NCI-H187 (cell line): Measurements from ENCODE around the gene ZMPSTE24.
A peak's percentile ranks its signal among the peaks of the same experiment; 100 is the strongest.
"Not testable (repeated sequence)": the region's sequence is repeated elsewhere in the genome, so short reads cannot be mapped to it uniquely, and the experiment has no call there.

Source experiments
- DNase-seq, 2 experiments: peaks; one replicate each; lab custom pipeline; 2025; lab: John Stamatoyannopoulos, UW

The ZMPSTE24 gene

GRCh38 chr1:40318970-40319621 is 61.1 kb downstream of the ZMPSTE24 start:
- no peak for DNase-seq

DNA sequence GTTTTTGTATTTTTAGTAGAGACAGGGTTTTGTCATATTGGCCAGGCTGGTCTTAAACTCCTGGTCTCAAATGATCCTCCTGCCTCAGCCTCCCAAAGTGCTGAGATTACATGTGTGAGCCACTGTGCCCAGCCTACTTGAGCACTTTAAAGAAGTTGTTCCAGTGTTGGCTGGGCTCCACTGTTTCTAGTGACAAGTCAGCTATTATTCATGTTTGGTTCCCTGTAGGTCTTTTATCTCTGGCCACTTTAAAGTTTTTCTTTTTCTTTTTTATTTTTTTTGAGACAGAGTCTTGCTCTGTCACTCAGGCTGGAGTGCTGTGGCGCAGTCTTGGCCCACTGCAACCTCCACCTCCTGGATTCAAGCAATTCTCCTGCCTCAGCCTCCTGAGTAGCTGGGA is 73.4 kb downstream of the ZMPSTE24 start:
- not testable (repeated sequence) for DNase-seq

- DNase-seq, result no peak
Measured at GRCh38 chr1:40332695-40333094, 74.7 kb downstream of the ZMPSTE24 start.

DNA sequence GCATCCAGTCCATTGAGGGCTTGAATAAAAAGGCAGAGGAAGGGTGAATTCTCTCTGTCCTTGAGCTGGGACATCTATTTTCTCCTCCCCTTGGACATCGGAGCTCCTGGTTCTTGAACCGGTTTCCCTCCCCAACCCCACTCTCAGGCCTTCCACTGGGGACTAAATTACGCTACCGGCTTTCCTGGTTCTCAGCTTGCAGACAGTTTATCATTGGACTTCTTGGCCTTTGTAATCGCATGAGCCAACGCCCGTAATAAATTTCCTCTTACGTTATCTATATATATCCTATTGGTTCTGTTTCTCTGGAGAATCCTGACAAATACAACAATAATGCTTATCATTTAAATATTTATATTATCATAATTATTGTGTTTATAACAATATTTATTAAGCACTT is 79.4 kb downstream of the ZMPSTE24 start:
- no peak for DNase-seq

- peak; percentile 13 to 70 for DNase-seq
Measured at GRCh38 chr1:40338745-40339419, 80.8 kb downstream of the ZMPSTE24 start.

- DNase-seq, result no peak
Measured at GRCh38 chr1:40339420-40340323, 81.6 kb downstream of the ZMPSTE24 start.

DNA sequence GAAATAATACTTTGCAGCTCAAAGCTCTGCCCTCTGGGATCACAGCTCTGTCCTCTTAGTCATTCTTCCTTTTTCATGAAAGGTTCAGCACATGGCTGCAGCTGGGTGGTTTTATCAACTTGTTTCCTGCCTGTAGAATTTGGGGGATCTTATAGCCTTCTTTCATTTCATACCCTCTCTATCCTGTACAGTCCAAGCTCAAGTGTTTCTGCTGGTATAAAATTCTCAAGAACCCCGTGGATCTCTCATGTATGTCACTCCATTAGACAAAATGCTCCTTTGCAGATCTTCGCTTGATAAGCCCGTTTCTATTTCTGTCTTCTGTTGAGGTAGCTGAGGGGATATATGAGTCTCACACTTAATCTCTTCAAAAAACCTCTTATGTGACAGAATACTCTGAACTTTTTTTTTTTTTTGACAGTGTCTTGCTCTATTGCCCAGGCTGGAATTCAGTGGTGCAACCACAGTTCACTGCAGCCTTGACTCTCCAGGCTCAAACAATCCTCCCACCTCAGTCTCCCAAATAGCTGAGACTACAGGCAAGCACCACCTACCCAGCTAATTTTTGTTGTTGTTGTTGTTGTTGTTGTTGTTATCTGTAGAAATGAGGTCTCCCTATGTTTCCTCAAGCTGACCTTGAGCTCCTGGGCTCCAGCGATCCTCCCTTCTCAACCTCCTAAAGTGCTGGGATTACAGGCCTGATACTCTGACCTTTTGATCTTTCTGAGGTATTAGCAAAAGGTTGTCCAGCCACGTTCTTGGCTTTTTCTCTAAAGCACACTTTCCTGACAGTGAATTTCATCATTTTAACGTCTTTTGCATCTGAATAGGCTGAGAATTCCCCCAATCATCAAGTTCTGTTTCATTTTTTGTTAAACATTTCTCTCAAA is 83.7 kb downstream of the ZMPSTE24 start:
- DNase-seq, result no peak

- not testable (repeated sequence) for DNase-seq
Measured at GRCh38 chr1:40342381-40342717, 84.3 kb downstream of the ZMPSTE24 start.
